IPS-18a (cell line): ENCODE data around the gene MBNL1.

Experiments used
- H3K27ac ChIP-seq: one replicate; pipeline ENCODE4 v1.5.1; 2013; ENCODE audit warnings: low read length
- H3K27me3 ChIP-seq: one replicate; pipeline ENCODE4 v1.6.1; 2013; ENCODE audit warnings: mild to moderate bottlenecking, low read length; ENCODE audit not compliant: control insufficient read depth, insufficient read depth
- H3K36me3 ChIP-seq: one replicate; pipeline ENCODE4 v1.6.1; 2013; ENCODE audit warnings: low read depth, low read length; ENCODE audit not compliant: control insufficient read depth
- H3K4me1 ChIP-seq: one replicate; pipeline ENCODE4 v1.6.1; 2013; ENCODE audit warnings: low read depth, low read length; ENCODE audit not compliant: control insufficient read depth
- H3K4me3 ChIP-seq: one replicate; pipeline ENCODE4 v1.5.1; 2013; ENCODE audit warnings: low read length
- H3K9ac ChIP-seq: one replicate; pipeline ENCODE4 v1.6.1; 2013; ENCODE audit warnings: mild to moderate bottlenecking, low read length, moderate library complexity
- H3K9me3 ChIP-seq: one replicate; pipeline ENCODE4 v1.6.1; 2013; ENCODE audit warnings: low read depth, low read length; ENCODE audit not compliant: control insufficient read depth

Gene MBNL1

DNA sequence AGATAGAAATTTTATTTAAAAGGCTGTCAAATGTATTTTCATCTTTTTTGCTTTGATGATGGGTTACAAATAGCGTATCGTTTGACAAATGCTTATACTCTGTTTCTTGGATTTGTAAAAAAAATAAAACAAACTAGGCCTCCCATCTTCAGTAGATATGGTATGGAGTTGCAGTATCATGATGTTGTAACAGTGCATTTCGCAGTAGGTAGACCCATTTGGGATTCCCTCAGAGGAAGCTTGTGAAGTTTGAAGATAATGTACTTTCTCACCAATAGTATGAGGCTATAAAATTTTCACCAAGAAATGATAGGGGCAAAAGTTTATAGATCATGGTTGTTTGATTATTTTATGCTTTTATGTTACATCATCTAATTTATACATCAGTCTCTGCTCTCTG is 10.8 kb downstream of the MBNL1 start:
- no peaks in the 10 kb centered on the region for H3K36me3 ChIP-seq
- peaks cover 11% of the 10 kb centered on the region for H3K4me1 ChIP-seq
- no peaks in the 10 kb centered on the region for H3K9me3 ChIP-seq
- no peaks in the 10 kb centered on the region for H3K27me3 ChIP-seq
- H3K27ac ChIP-seq = no peak overlapping the region
- no peak overlapping the region for H3K4me3 ChIP-seq
- no peak overlapping the region for H3K9ac ChIP-seq

DNA sequence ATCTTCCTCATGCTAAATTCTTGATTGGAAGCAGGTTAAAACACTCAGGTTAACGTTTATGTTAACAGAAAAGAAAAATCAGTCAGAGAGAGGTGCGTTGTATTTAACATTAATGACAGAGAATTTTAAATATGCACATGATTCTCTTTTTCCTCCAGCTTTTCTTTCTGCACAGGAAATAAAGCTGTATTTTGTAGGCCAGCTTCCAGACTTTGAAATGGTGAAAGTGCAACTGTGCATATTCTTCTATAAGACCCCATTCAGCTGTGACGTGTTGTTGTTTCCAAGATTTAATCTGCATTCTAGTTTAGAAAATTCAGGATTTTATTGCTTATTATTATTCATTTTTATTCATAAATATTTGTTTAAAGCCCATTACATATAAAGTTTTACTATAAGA is 11.8 kb downstream of the MBNL1 start:
- H3K9ac ChIP-seq = no peak overlapping the region
- H3K4me3 ChIP-seq = no peak overlapping the region
- no peak overlapping the region for H3K27ac ChIP-seq
- no peaks in the 10 kb centered on the region for H3K36me3 ChIP-seq
- H3K27me3 ChIP-seq = no peaks in the 10 kb centered on the region
- no peaks in the 10 kb centered on the region for H3K9me3 ChIP-seq
- peaks cover 11% of the 10 kb centered on the region for H3K4me1 ChIP-seq

DNA sequence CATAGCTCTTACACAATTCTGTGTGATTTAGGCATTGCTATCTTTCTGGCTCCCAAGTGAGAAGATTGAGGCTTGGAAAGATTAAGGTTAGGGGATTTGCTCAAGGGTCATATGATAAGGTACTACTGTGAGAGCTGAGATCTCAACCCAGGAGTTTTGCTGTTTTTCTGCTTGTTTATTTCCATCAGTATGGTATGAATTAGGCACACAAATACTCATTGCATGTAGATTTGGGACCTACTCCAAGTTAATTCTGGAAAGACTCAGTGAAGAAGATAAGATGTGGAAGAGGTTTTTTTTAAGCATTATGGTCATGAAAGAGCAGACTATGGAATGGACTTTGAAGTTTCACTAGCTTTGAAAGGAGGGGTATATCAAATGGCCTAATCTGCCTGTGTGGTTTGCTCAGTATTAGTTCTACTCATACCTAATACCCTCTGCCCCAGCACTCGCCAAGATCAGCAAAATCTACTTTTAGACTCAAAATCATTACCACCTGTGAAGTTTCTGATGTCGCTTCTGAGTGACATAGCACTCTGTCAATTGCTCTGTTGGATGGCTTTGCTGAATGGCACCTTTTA is 12.5 kb downstream of the MBNL1 start:
- Histone ChIP-seq H3K4me3 (no peak overlapping the region), H3K27ac (no peak overlapping the region), H3K9me3 (no peaks in the 10 kb centered on the region), H3K4me1 (peaks cover 11% of the 10 kb centered on the region), H3K36me3 (no peaks in the 10 kb centered on the region), H3K9ac (no peak overlapping the region), H3K27me3 (no peaks in the 10 kb centered on the region)

DNA sequence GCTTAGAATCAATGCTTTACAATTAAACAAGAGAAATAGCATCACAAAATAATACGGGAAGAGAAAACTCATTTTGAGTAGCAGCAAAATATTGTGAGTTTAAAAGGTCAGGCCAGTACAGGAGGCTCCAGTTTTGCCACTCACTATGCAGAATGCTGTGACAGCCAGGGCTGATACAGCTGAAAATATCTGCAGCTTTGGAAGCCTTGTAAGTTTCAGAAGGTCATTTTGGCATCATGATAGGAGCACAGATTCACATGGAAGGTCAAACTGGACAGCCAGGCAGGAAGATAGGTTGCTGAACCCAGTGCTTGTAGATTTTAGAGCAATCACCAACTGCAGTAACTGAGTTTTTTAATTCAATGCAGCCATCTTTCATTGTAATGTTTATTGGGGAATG is 14.1 kb downstream of the MBNL1 start:
- H3K36me3 ChIP-seq = no peaks in the 10 kb centered on the region
- no peak overlapping the region for H3K4me3 ChIP-seq
- no peaks in the 10 kb centered on the region for H3K9me3 ChIP-seq
- peaks cover 11% of the 10 kb centered on the region for H3K4me1 ChIP-seq
- H3K9ac ChIP-seq = no peak overlapping the region
- H3K27me3 ChIP-seq = no peaks in the 10 kb centered on the region
- H3K27ac ChIP-seq = no peak overlapping the region

DNA sequence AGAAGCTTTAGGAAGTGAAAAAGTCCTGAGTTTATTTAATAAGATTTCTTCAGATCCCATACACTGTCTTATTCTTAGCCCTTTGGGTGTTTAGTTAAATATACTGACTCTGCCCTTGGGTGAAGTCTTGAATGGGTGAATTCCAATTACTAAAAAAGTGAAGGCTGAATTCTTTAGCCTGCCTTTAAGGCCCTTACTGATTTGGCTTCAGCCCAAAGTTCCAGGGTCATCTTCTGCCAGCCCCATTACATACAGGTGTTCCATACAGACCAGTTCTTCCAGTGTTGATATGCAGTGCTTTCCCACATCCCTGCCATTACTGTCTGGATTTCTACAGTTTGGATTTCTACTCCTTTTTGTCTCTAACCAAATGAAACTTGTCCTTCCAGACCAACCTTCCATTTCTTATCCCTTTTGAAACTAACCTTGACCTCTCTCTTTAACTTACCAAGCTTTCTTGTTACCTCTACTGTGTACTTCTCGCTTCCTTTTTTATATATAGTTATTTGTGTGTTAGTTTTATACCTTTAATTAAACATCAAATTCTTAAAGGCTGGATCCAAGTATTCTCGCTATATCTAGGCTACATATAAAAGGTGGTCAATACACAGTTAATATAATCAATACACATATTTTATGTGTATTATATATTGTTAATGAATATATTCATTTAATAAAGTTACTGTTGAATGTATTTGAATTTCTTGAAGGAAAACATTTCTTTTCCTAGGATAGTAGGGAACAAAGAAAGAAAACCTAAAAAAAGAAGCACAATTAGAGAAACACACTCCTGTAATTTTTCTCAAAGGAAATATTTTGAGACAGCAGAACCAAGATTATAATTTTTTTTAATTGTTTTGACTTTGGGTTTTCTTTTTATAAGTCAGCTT is 15.0 kb downstream of the MBNL1 start:
- H3K4me1 ChIP-seq = peaks cover 11% of the 10 kb centered on the region
- H3K36me3 ChIP-seq = no peaks in the 10 kb centered on the region
- H3K27me3 ChIP-seq = no peaks in the 10 kb centered on the region
- no peak overlapping the region for H3K9ac ChIP-seq
- H3K27ac ChIP-seq = no peak overlapping the region
- no peak overlapping the region for H3K4me3 ChIP-seq
- no peaks in the 10 kb centered on the region for H3K9me3 ChIP-seq

DNA sequence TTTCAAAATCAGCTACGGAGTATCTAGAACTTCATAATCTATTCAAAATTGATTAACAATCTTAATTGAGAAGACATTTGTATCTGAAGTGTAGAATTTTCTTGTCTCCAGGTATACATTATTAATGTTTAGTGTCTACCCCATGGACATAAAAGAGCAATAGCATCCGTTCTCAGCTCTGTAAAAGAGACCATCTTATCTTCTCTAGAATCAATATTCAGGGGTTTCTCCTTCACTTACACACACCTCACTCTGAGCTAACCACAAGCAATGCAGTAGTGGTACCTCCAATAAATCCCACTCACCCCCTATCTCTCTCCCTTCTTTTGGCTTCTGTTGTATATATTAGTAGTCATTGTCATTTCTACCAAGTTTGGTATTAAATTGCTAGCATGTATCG is 16.2 kb downstream of the MBNL1 start:
- H3K4me1 ChIP-seq = peaks cover 11% of the 10 kb centered on the region
- no peak overlapping the region for H3K27ac ChIP-seq
- no peak overlapping the region for H3K9ac ChIP-seq
- no peaks in the 10 kb centered on the region for H3K27me3 ChIP-seq
- H3K9me3 ChIP-seq = no peaks in the 10 kb centered on the region
- no peak overlapping the region for H3K4me3 ChIP-seq
- no peaks in the 10 kb centered on the region for H3K36me3 ChIP-seq

DNA sequence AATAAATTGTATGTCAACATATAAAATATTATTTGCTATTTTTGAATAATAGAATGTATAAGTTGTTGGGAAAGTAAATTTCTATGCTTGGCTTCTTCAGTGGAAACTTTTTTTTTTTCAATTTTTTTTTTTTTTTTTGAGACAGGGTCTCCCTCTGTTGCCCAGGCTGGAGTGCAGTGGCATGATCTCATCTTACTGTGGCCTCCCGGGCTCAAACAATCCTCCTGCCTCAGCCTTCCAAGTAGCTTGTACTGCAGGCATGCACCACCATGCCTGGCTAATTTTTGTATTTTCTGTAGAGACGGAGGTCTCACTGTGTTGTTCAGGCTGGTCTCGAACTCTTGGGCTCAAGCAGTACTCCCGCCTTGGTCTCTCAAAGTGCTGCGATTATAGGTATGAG is 16.8 kb downstream of the MBNL1 start:
- peaks cover 11% of the 10 kb centered on the region for H3K4me1 ChIP-seq
- H3K27me3 ChIP-seq = no peaks in the 10 kb centered on the region
- no peak overlapping the region for H3K4me3 ChIP-seq
- no peak overlapping the region for H3K9ac ChIP-seq
- no peaks in the 10 kb centered on the region for H3K9me3 ChIP-seq
- no peaks in the 10 kb centered on the region for H3K36me3 ChIP-seq
- H3K27ac ChIP-seq = no peak overlapping the region

DNA sequence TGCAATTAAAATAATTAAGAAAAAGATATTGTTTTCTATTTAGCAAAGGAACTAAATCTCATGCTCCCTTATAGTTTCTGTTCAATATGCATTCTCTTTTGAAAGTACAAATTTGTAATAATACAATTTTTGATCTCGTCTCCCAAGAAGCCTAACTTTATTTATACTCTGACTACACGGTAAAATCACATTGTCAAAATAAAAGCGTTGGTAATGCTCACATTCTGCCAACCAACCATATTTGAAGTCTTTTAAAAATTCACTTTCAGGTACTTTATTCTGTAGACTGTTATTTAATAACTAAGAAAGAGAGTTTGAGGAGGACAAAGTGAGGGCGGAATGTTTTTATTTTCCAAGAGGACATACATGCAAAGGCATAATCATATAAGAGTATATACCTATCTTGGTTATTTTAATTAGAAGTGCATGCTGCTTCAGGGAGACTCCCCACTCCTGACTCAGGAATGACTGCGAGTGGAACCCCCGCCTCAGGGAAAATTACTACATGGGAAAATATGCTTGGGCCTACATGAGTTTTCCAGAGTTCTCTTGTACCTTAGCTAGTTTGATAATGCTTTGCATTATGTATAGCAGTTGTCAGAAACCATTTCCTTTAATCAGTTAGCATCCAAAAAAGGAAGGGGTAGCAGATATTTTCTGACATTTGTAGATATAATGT is 19.3 kb downstream of the MBNL1 start:
- Histone ChIP-seq H3K27me3 (no peaks in the 10 kb centered on the region), H3K27ac (no peak overlapping the region), H3K9me3 (no peaks in the 10 kb centered on the region), H3K4me3 (no peak overlapping the region), H3K36me3 (no peaks in the 10 kb centered on the region), H3K9ac (no peak overlapping the region), H3K4me1 (peaks cover under 1% of the 10 kb centered on the region)

DNA sequence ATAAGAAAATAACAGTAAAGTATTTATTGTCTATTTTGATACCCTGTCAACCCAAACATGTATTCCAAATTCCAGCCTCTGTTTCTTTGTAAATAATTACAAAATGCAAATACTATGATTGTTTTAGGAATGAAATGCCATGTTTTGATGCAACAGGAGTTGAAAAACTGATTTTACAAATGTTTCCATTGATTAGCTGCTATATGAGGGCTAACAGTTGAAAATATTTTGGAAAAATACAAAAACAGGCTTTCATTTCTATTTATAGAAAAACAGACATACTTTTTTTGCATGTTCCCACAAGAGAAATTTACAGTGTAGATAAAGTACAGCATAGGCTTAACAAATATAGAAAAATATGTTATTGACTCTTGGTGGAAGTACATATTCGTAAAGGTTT is 20.0 kb downstream of the MBNL1 start:
- H3K9ac ChIP-seq = no peak overlapping the region
- H3K27me3 ChIP-seq = no peaks in the 10 kb centered on the region
- no peaks in the 10 kb centered on the region for H3K36me3 ChIP-seq
- H3K9me3 ChIP-seq = no peaks in the 10 kb centered on the region
- H3K4me1 ChIP-seq = no peaks in the 10 kb centered on the region
- H3K27ac ChIP-seq = no peak overlapping the region
- H3K4me3 ChIP-seq = no peak overlapping the region

DNA sequence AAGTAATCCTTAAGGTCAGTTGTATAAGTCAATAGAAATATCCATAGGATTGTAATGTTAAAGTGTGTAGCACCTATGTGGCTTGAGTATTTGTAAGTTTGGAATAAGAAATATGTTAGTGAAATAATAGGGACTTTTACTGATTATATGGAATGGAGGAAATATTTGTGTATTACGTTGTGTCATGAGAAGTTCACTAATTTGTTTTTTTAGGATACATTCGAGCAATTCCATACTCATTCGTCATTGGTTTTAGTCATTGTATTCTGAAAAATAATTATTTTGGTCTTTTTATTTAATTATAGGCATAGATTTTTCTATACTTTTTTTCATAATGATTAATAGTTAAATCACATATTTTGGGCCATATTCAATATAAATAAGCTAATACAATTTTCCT is 21.0 kb downstream of the MBNL1 start:
- no peaks in the 10 kb centered on the region for H3K27me3 ChIP-seq
- H3K36me3 ChIP-seq = no peaks in the 10 kb centered on the region
- H3K4me3 ChIP-seq = no peak overlapping the region
- H3K27ac ChIP-seq = no peak overlapping the region
- H3K9me3 ChIP-seq = no peaks in the 10 kb centered on the region
- no peaks in the 10 kb centered on the region for H3K4me1 ChIP-seq
- H3K9ac ChIP-seq = no peak overlapping the region

DNA sequence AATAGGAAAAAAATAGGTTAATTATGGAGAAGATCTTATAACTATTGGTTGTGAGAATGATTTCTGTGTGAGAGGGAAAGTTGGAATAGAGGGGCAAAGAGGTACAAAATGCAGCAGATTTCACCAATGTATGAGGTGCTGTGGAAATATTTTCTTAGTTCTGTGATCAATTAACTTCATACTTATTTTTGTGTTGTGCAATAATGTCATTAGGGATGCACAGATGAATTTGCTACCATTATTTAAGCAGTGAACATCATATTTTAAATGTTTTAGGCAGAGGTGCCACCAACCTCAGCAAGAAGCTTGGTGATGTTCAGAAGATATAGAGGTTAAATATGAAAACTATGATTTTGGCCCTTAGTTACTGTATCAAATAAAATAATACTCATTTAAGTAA is 21.6 kb downstream of the MBNL1 start:
- Histone ChIP-seq H3K4me3 (no peak overlapping the region), H3K27ac (no peak overlapping the region), H3K4me1 (no peaks in the 10 kb centered on the region)

More for the DNA sequence above, 21.6 kb downstream of the MBNL1 start:
- H3K9me3 ChIP-seq = no peaks in the 10 kb centered on the region
- H3K27me3 ChIP-seq = no peaks in the 10 kb centered on the region
- no peaks in the 10 kb centered on the region for H3K36me3 ChIP-seq
- no peak overlapping the region for H3K9ac ChIP-seq
